ENCODE data around the gene TMEM50A.
A peak's percentile ranks its signal among the peaks of the same experiment; 100 is the strongest.
"Not testable (repeated sequence)": the region's sequence is repeated elsewhere in the genome, so short reads cannot be mapped to it uniquely, and the experiment has no call there.

The TMEM50A gene

GRCh38 chr1:25336922-25337354 lies 1.2 kb upstream of the TMEM50A start:
- H3K4me3 ChIP-seq (ENCODE audit: low read depth, low read length): peak overlapping the region; percentile 61
- 0 out of 2 replicates have a peak, but pooled peaks have one; percentile 24 for TF ChIP-seq ZNF366 (tag by site-specific recombination; conservative IDR thresholded peaks at IDR 0.05)
- peak; percentile 60 for TF ChIP-seq GLIS2 (tag by site-specific recombination; IDR thresholded peaks at IDR 0.05)
- peak; percentile 32; the same call in 1 of the 2 replicates for TF ChIP-seq ZBTB20 (tag by site-specific recombination; IDR thresholded peaks at IDR 0.05)
- peak; percentile 92 for TF ChIP-seq ZNF335 (tag by site-specific recombination; conservative IDR thresholded peaks at IDR 0.05)
- peak; percentile 28; the same call in 1 of the 2 replicates for TF ChIP-seq OVOL3 (tag by site-specific recombination; IDR thresholded peaks at IDR 0.05)
- peak; percentile 60; the same call in 1 of the 2 replicates for TF ChIP-seq ZEB2 (tag by site-specific recombination; IDR thresholded peaks at IDR 0.05)
- TF ChIP-seq SP2 (tag by site-specific recombination; IDR thresholded peaks at IDR 0.05): peak; percentile 42; the same call in 1 of the 2 replicates
- peak; percentile 38; the same call in 1 of the 2 replicates for TF ChIP-seq OSR2 (tag by site-specific recombination; IDR thresholded peaks at IDR 0.05)
- 0 out of 2 replicates have a peak, but pooled peaks have one; percentile 28 for TF ChIP-seq ZXDB (tag by site-specific recombination; IDR thresholded peaks at IDR 0.05)
- TF ChIP-seq CTCF (tag by site-specific recombination; IDR thresholded peaks at IDR 0.05): peak; percentile 40; the same call in 1 of the 2 replicates
- TF ChIP-seq GLIS1 (tag by site-specific recombination; IDR thresholded peaks at IDR 0.05): peak; percentile 70
- TF ChIP-seq ZBTB26 (tag by site-specific recombination; optimal IDR thresholded peaks at IDR 0.05): peak; percentile 18
- TF ChIP-seq PRDM10 (tag by site-specific recombination; IDR thresholded peaks at IDR 0.05): peak; percentile 42; the same call in 1 of the 2 replicates
- peak; percentile 68 for TF ChIP-seq ZBTB17 (tag by site-specific recombination; IDR thresholded peaks at IDR 0.05)
- peak; percentile 52; the same call in 1 of the 2 replicates for TF ChIP-seq ZNF600 (tag by site-specific recombination; IDR thresholded peaks at IDR 0.05)
- peak; percentile 54; the same call in 1 of the 2 replicates for TF ChIP-seq PATZ1 (tag by site-specific recombination; IDR thresholded peaks at IDR 0.05)
- 0 out of 2 replicates have a peak, but pooled peaks have one; percentile 36 for TF ChIP-seq ZNF341 (tag by site-specific recombination; IDR thresholded peaks at IDR 0.05; ENCODE audit: low read depth)
- TF ChIP-seq ZBTB8A (tag by site-specific recombination; IDR thresholded peaks at IDR 0.05): peak; percentile 22; the same call in 1 of the 2 replicates
- CTCF ChIA-PET; H3K36me3 ChIP-seq (ENCODE audit: control insufficient read depth in 2 of 2, insufficient read depth in 1 of 2, low read length in 2 of 2); POLR2A ChIA-PET; H3K4me1 ChIP-seq (ENCODE audit: control insufficient read depth, insufficient read depth, low read length); H3K9me3 ChIP-seq (ENCODE audit: control insufficient read depth, insufficient read depth, low read depth, low read length); H3K27ac ChIP-seq (ENCODE audit: extremely low read depth, low read depth, low read length): not testable (repeated sequence)

- H3K9me3 ChIP-seq (ENCODE audit: control insufficient read depth, insufficient read depth, low read depth, low read length); CTCF ChIA-PET; H3K36me3 ChIP-seq (ENCODE audit: control insufficient read depth in 2 of 2, insufficient read depth in 1 of 2, low read length in 2 of 2); H3K4me1 ChIP-seq (ENCODE audit: control insufficient read depth, insufficient read depth, low read length): not testable (repeated sequence)
- H3K4me3 ChIP-seq (ENCODE audit: low read depth, low read length): peak overlapping the region; percentile 62
- POLR2A ChIA-PET: interaction anchor here (1.3 to 2.0 kb wide), 2 partner anchors 90 to 98 kb away, joined by 4 to 7 read pairs; partner anchors contain the start of gene RSRP1
- H3K27ac ChIP-seq (ENCODE audit: extremely low read depth, low read depth, low read length): peak overlapping the region; percentile 95
Measured at GRCh38 chr1:25337483-25338187, 499 bp upstream of the TMEM50A start.
